ENCODE results near the gene MAP3K9. TPM values are rescaled to one million over a fixed set of nuclear protein-coding genes. Genes with fewer than 3 reads are reported as not detected.

The MAP3K9 gene
- total RNA-seq (8.3 TPM), polyA plus RNA-seq (ENCODE audit: insufficient read depth, low read depth, low replicate concordance) (1.0 TPM)
- long read RNA-seq, donor 1 = 0 reads
- long read RNA-seq, donor 2 = 0 reads
- long read RNA-seq, donor 3 = 0 reads
- long read RNA-seq, donor 4 = 0 reads
- long read RNA-seq, donor 5 = 0 reads
- long read RNA-seq, donor 6 = 0 reads
- long read RNA-seq, donor 7, partial matches to known transcripts = 1 of 2 reads
- long read RNA-seq, donor 7, other reads (novel, unspliced or antisense) = 1 of 2 reads
- long read RNA-seq, donor 8 = 0 reads
- long read RNA-seq, donor 9 = 0 reads
- long read RNA-seq, donor 10 = 0 reads

DNA sequence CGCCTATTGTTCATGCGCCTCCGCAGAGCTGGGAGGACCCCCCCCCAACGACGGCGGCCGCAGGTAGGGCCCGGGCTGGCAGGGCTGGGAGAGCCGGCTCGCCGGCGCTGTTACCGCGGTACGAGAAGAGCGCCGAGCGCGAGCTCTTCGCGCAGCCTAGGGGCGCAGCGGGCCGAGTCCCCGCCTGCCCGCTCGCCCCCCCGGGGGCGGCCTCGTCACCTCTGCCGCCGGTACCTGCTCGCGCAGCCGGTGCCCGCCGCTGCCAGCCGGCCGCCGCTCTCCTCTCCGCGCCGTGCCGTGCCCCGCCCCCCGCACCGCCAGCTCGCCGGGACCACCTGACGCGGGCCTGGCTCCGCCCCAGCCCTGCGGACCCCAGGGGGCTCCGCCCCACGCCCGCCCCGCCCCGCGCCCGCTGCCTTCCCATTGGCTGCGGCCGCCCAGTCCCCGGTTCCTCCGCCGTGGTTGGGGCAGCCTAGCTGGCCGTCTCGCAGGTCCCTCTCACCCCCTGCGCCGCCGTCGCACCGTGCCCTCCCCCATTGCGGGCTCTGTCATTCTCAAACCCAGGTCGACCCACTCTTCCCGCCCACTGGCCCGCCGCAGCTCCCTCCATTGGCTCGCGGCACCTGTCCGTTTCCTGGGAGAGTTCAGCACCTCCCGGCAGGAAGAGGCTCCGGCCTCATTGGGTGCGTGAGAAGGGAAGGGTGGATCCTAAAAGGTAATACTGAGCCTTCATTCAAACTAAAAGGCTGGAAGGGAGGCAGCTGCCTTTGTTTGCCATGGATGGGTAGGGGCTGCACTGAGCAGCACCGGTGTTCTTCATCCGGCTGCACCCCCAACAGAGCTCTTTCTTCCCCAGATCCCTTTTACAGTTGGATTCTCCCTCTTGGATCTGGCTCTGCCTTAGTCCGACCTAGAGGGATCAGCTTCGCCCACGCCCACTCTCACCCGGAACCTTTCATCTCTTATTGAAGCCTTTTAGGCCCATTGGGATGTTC lies at the start of gene MAP3K9:
Gene MAP3K9 (minus strand): TSS at position 289 of the 995 bp plus-strand sequence. CDS start 342 bp downstream, outside the sequence.
- intact Hi-C loops (cut with DNase I) = loop anchor here (10.0 kb wide), 1 partner anchor 165 kb away; no protein-coding TSS in a partner anchor
- DNase-seq (peak; percentile 97 to 99 (median 98)), FAIRE-seq (no peak)
- TF ChIP-seq, protein P1, sequence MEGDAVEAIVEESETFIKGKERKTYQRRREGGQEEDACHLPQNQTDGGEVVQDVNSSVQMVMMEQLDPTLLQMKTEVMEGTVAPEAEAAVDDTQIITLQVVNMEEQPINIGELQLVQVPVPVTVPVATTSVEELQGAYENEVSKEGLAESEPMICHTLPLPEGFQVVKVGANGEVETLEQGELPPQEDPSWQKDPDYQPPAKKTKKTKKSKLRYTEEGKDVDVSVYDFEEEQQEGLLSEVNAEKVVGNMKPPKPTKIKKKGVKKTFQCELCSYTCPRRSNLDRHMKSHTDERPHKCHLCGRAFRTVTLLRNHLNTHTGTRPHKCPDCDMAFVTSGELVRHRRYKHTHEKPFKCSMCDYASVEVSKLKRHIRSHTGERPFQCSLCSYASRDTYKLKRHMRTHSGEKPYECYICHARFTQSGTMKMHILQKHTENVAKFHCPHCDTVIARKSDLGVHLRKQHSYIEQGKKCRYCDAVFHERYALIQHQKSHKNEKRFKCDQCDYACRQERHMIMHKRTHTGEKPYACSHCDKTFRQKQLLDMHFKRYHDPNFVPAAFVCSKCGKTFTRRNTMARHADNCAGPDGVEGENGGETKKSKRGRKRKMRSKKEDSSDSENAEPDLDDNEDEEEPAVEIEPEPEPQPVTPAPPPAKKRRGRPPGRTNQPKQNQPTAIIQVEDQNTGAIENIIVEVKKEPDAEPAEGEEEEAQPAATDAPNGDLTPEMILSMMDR (IDR thresholded peaks at IDR 0.05; ENCODE audit: borderline replicate concordance, extremely low read depth, insufficient read depth) = no peak
- H3K4me1 ChIP-seq (ENCODE audit: control insufficient read depth in 2 of 3, insufficient read depth in 2 of 3, low read depth in 1 of 3, low read length in 3 of 3) = peaks cover 0 to 6% (median 2%) of the 10 kb centered on the region in 3 donors
- H3K4me3 ChIP-seq (ENCODE audit: low read length in 3 of 3) = peak within 1 kb of the TSS; percentile 65 to 83 (median 78)
- peak within 1 kb of the TSS; percentile 35 to 40 for H3K27ac ChIP-seq (ENCODE audit: low read depth in 2 of 2, low read length in 2 of 2)
- peak within 1 kb of the TSS in 2 of 3 donors; percentile 36 to 78 for H3K9ac ChIP-seq (ENCODE audit: low read length in 3 of 3)
- H3K36me3 ChIP-seq (ENCODE audit: control insufficient read depth in 2 of 3, insufficient read depth in 3 of 3, low read length in 3 of 3) = no peaks in the 10 kb centered on the region
- H3K9me3 ChIP-seq (ENCODE audit: control insufficient read depth in 2 of 3, insufficient read depth in 1 of 3, low read length in 3 of 3) = no peaks in the 10 kb centered on the region
- H3K27me3 ChIP-seq (ENCODE audit: control insufficient read depth, insufficient read depth, low read length) = no peaks in the 10 kb centered on the region

DNA sequence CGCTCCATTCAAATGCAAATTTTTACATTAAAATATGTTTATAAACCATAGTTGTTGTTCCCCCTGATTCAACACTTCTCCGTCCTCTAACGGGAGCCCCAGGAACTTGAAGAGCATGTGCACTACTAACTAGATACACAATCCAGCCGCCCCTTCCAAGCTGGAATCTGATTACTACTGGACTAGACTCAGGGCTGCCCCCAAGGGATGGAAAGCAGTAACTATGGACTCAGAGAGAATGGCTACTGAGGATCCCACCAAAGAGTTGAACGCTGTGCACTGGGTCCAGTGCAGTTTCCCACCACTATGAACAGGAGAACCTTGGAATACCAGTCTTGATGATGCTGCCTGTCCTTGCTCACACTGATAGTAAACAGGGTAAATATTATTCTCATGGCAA lies 49.3 kb upstream of the MAP3K9 start:
- FAIRE-seq (no peak), DNase-seq (no peak)
- TF ChIP-seq, protein P1 (IDR thresholded peaks at IDR 0.05; ENCODE audit: borderline replicate concordance, extremely low read depth, insufficient read depth) = peak; percentile 3
- no peaks in the 10 kb centered on the region for H3K27me3 ChIP-seq (ENCODE audit: control insufficient read depth, insufficient read depth, low read length)
- H3K9me3 ChIP-seq (ENCODE audit: control insufficient read depth in 2 of 3, insufficient read depth in 1 of 3, low read length in 3 of 3) = no peaks in the 10 kb centered on the region
- intact Hi-C loops (cut with DNase I) = no loop called here
- no peaks in the 10 kb centered on the region for H3K4me1 ChIP-seq (ENCODE audit: control insufficient read depth in 2 of 3, insufficient read depth in 2 of 3, low read depth in 1 of 3, low read length in 3 of 3)
- no peak overlapping the region for H3K9ac ChIP-seq (ENCODE audit: low read length in 3 of 3)
- no peaks in the 10 kb centered on the region for H3K36me3 ChIP-seq (ENCODE audit: control insufficient read depth in 2 of 3, insufficient read depth in 3 of 3, low read length in 3 of 3)
- H3K27ac ChIP-seq (ENCODE audit: low read depth in 2 of 2, low read length in 2 of 2) = no peak overlapping the region
- H3K4me3 ChIP-seq (ENCODE audit: low read length in 3 of 3) = no peak overlapping the region

DNA sequence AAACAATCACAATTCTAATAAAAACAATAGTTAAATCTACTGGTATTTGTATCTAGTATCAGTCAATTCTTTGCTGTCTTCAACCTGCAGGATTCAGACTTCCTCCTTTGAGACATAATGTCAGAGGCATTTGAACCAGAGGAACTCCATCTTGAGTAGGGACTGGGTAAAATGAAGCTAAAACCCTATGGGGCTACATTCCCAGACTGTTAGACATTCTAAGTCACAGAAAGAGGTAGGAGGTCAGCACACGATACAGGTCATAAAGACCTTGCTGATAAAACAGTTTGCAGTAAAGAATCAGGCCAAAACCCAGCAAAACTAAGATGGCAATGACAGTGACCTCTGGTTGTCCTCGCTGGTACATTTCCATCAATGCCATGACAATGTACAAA lies 48.2 kb upstream of the MAP3K9 start:
- Histone ChIP-seq H3K27ac (ENCODE audit: low read depth in 2 of 2, low read length in 2 of 2) (no peak overlapping the region), H3K9ac (ENCODE audit: low read length in 3 of 3) (no peak overlapping the region), H3K36me3 (ENCODE audit: control insufficient read depth in 2 of 3, insufficient read depth in 3 of 3, low read length in 3 of 3) (no peaks in the 10 kb centered on the region), H3K9me3 (ENCODE audit: control insufficient read depth in 2 of 3, insufficient read depth in 1 of 3, low read length in 3 of 3) (no peaks in the 10 kb centered on the region), H3K27me3 (ENCODE audit: control insufficient read depth, insufficient read depth, low read length) (no peaks in the 10 kb centered on the region), H3K4me1 (ENCODE audit: control insufficient read depth in 2 of 3, insufficient read depth in 2 of 3, low read depth in 1 of 3, low read length in 3 of 3) (no peaks in the 10 kb centered on the region), H3K4me3 (ENCODE audit: low read length in 3 of 3) (no peak overlapping the region)
- TF ChIP-seq, protein P1 (IDR thresholded peaks at IDR 0.05; ENCODE audit: borderline replicate concordance, extremely low read depth, insufficient read depth) = no peak
- intact Hi-C loops (cut with DNase I) = no loop called here
- FAIRE-seq (no peak), DNase-seq (no peak)

Data from kidney (tissue), 22 donors.